Esophagus muscularis mucosa (tissue), 4 donors: ENCODE measurements around the gene ALDH3A2. TPM values are rescaled to one million over a fixed set of nuclear protein-coding genes. Genes with fewer than 3 reads are reported as not detected.
"Not testable (repeated sequence)": the region's sequence is repeated elsewhere in the genome, so short reads cannot be mapped to it uniquely, and the experiment has no call there.

Experiments used
- DNase-seq: peaks from one replicate; pipeline ENCODE4 v3.0.0-alpha.2; 2017; ENCODE audit errors: extremely low spot score
- H3K27ac ChIP-seq, 4 donors: fragments of 200-600 bp; sonication (generic); replicated peaks in 1 of 4; 1 replicate in 3 of 4; 2 replicates in 1 of 4; pipeline ENCODE4 v1.5.1; 2016 to 2019; ENCODE audit warnings: mild to moderate bottlenecking in 1 of 4
- H3K27me3 ChIP-seq, 4 donors: fragments of 200-600 bp; sonication (generic); one replicate each; pipeline versions ENCODE4 v1.5.1 to v1.6.0; 2016 to 2019
- H3K36me3 ChIP-seq, 4 donors: fragments of 200-600 bp; sonication (generic); one replicate each; pipeline ENCODE4 v1.5.1; 2016 to 2019
- H3K4me1 ChIP-seq, 4 donors: fragments of 200-600 bp; sonication (generic); one replicate each; pipeline ENCODE4 v1.5.1; 2016 to 2019
- H3K4me3 ChIP-seq, 4 donors: fragments of 200-600 bp; sonication (generic); 1 replicate in 2 of 4; 2 replicates in 2 of 4; pipeline ENCODE4 v1.5.1; 2016 to 2019; ENCODE audit warnings: mild to moderate bottlenecking in 4 of 4, moderate library complexity in 1 of 4
- H3K9me3 ChIP-seq, 4 donors: fragments of 200-600 bp; sonication (generic); 1 replicate in 3 of 4; 2 replicates in 1 of 4; pipeline ENCODE4 v1.5.1; 2016 to 2019
- CTCF ChIP-seq, 3 experiments: fragments of 200-600 bp in 2 of 3; fragments of 450-650 bp in 1 of 3; sonication (generic) in 2 of 3; IDR thresholded peaks; one replicate each; pipeline ENCODE4 v1.5.1; 2017 to 2019; ENCODE audit warnings: antibody characterized with exemption in 3 of 3, mild to moderate bottlenecking in 2 of 3, moderate library complexity in 1 of 3
- EP300 ChIP-seq: sonication (generic); formaldehyde crosslinking; IDR thresholded peaks from one replicate; pipeline ENCODE4 v1.6.1; 2017; ENCODE audit warnings: antibody characterized with exemption
- POLR2A ChIP-seq: fragments of 450-650 bp; IDR thresholded peaks from one replicate; pipeline ENCODE4 v1.6.1; 2017; ENCODE audit warnings: antibody characterized with exemption, moderate library complexity, mild to moderate bottlenecking, low read depth
- POLR2AphosphoS5 ChIP-seq, 2 donors: sonication (generic); formaldehyde crosslinking; IDR thresholded peaks; one replicate each; pipeline ENCODE4 v1.6.1; 2017; ENCODE audit warnings: antibody characterized with exemption in 2 of 2
- WGBS: methylation state at CpG from one replicate; pipeline ENCODE4 v1.1.5; 2018; 5-methylcytosine and 5-hydroxymethylcytosine counted together
- intact Hi-C: fragments of 100-400 bp; cut with DNase I; formaldehyde crosslinking; loops from one replicate; pipeline ENCODE4 v1.15.1; 2023
- total RNA-seq, 4 donors: library from RNA; depleted of rRNA; stranded (reverse); fragments of >200 nt; gene quantifications; one replicate each; pipeline versions ENCODE4 v1.1.0 to v1.2.1, GENCODE V29; 2016

Gene ALDH3A2
- total RNA-seq, 4 donors from 2014 or later: 104 to 182 (median 115) TPM

GRCh38 chr17:19664136-19664820 is 15.7 kb downstream of the ALDH3A2 start:
- no peaks in the 10 kb centered on the region for H3K27me3 ChIP-seq
- TF ChIP-seq CTCF (IDR thresholded peaks at IDR 0.05) (no peak), POLR2A (no peak), POLR2AphosphoS5 (IDR thresholded peaks at IDR 0.05) (no peak), EP300 (no peak)
- H3K9me3 ChIP-seq: no peaks in the 10 kb centered on the region
- WGBS: 68% methylated on average over 5 of the region's 5 CpGs
- H3K36me3 ChIP-seq: peaks cover 0 to 85% (median 57%) of the 10 kb centered on the region in 4 donors
- intact Hi-C loops: no loop called here
- peaks cover 0 to 14% (median 3%) of the 10 kb centered on the region in 4 donors for H3K4me1 ChIP-seq
- H3K27ac ChIP-seq: no peak overlapping the region
- no peak overlapping the region for H3K4me3 ChIP-seq
- DNase-seq: peak; percentile 24

GRCh38 chr17:19664821-19665181 is 16.2 kb downstream of the ALDH3A2 start:
- no peak for TF ChIP-seq POLR2AphosphoS5 (IDR thresholded peaks at IDR 0.05)
- no peak for TF ChIP-seq CTCF (IDR thresholded peaks at IDR 0.05)
- peaks cover 0 to 9% (median under 1%) of the 10 kb centered on the region in 4 donors for H3K4me1 ChIP-seq
- no peaks in the 10 kb centered on the region for H3K27me3 ChIP-seq
- H3K4me3 ChIP-seq: no peak overlapping the region
- H3K9me3 ChIP-seq: no peaks in the 10 kb centered on the region
- intact Hi-C loops: no loop called here
- DNase-seq: no peak
- 95% methylated on average over 4 of the region's 4 CpGs for WGBS
- H3K36me3 ChIP-seq: peaks cover 0 to 89% (median 57%) of the 10 kb centered on the region in 4 donors
- no peak overlapping the region for H3K27ac ChIP-seq

- H3K27me3 ChIP-seq, H3K9me3 ChIP-seq, H3K4me3 ChIP-seq, H3K27ac ChIP-seq, intact Hi-C loops: not testable (repeated sequence)
- peaks cover 3 to 20% (median 14%) of the 10 kb centered on the region in 4 donors for H3K4me1 ChIP-seq
- DNase-seq: peak; percentile 55
- 92% methylated on average over 7 of the region's 7 CpGs for WGBS
- H3K36me3 ChIP-seq: peaks cover 0 to 81% (median 47%) of the 10 kb centered on the region in 4 donors
Observed at GRCh38 chr17:19669680-19670079, 21.1 kb downstream of the ALDH3A2 start.

- H3K4me1 ChIP-seq: peaks cover 3 to 20% (median 14%) of the 10 kb centered on the region in 4 donors
- no peaks in the 10 kb centered on the region for H3K27me3 ChIP-seq
- H3K36me3 ChIP-seq: peaks cover 3 to 80% (median 45%) of the 10 kb centered on the region in 4 donors
- no peak overlapping the region for H3K27ac ChIP-seq
- no peak for TF ChIP-seq CTCF (IDR thresholded peaks at IDR 0.05)
- no peak for TF ChIP-seq POLR2A
- TF ChIP-seq POLR2AphosphoS5 (IDR thresholded peaks at IDR 0.05): no peak
- no peak for TF ChIP-seq EP300
- WGBS: 95% methylated on average over 2 of the region's 2 CpGs
- intact Hi-C loops: no loop called here
- no peak for DNase-seq
- H3K4me3 ChIP-seq: no peak overlapping the region
- H3K9me3 ChIP-seq: no peaks in the 10 kb centered on the region
Observed at GRCh38 chr17:19670908-19671307, 22.4 kb downstream of the ALDH3A2 start.

GRCh38 chr17:19671433-19671832 is 22.9 kb downstream of the ALDH3A2 start:
- no peak for DNase-seq
- TF ChIP-seq POLR2AphosphoS5 (IDR thresholded peaks at IDR 0.05) (no peak), EP300 (no peak), CTCF (IDR thresholded peaks at IDR 0.05) (no peak), POLR2A (no peak)
- no peak overlapping the region for H3K27ac ChIP-seq
- no peak overlapping the region for H3K4me3 ChIP-seq
- H3K36me3 ChIP-seq: peaks cover 9 to 80% (median 46%) of the 10 kb centered on the region in 4 donors
- intact Hi-C loops: no loop called here
- peaks cover 3 to 20% (median 14%) of the 10 kb centered on the region in 4 donors for H3K4me1 ChIP-seq
- H3K27me3 ChIP-seq: no peaks in the 10 kb centered on the region
- 83% methylated on average over 4 of the region's 4 CpGs for WGBS
- H3K9me3 ChIP-seq: no peaks in the 10 kb centered on the region
